Amniotic stem cell (primary cell): ENCODE measurements around the gene PRM2.

Experiments
- DNase-seq: peaks from one replicate; lab custom pipeline; 2025; lab: John Stamatoyannopoulos, UW

Gene PRM2

DNA sequence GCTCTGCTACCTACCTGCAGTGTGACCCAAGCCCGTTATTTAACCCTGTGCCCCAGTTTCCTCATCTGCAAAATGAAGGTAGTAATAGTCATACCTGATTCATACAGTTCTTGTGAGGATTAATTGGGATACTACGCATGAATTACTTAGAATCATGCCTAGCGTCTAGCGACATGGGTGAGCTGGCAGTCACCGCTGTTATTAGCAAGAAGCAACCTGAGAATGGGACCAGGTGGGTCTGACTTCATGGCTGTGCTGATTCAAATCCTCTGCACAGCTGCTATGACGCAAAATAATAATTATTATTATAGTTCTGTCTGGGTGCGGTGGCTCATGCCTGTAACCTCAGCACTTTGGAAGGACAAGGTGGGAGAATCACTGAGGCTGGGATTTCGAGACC, 28.1 kb downstream of the PRM2 start:
- DNase-seq, result no peak

DNA sequence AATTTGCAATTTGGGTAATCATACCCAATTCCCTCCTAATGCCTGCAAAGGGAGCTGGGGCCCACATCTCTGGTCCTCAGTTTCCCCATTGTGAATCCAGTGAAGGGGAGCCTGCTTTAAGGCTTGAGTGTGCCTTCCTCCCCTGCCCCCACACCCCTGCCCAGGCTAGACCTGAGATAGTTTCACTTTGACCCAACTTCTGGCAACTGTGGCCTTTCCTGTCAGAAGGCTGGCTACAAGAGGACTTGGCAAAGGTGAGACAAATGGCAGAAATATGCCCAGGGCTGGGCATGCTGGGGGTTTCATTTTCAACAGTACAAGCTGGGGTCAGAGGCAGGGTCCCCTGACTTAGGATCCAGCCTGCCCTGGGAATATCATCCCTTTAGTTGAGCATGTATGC, 30.3 kb downstream of the PRM2 start:
- no peak for DNase-seq

- DNase-seq, result no peak
These were observed 31.0 kb downstream of the PRM2 start for GRCh38 chr16:11245222-11245737.

- DNase-seq, result no peak
These were observed 33.6 kb downstream of the PRM2 start for GRCh38 chr16:11242658-11243057.

- no peak for DNase-seq
These were observed 34.6 kb downstream of the PRM2 start for GRCh38 chr16:11241480-11242204.

- no peak for DNase-seq
These were observed 35.4 kb downstream of the PRM2 start for GRCh38 chr16:11240636-11241473.

DNA sequence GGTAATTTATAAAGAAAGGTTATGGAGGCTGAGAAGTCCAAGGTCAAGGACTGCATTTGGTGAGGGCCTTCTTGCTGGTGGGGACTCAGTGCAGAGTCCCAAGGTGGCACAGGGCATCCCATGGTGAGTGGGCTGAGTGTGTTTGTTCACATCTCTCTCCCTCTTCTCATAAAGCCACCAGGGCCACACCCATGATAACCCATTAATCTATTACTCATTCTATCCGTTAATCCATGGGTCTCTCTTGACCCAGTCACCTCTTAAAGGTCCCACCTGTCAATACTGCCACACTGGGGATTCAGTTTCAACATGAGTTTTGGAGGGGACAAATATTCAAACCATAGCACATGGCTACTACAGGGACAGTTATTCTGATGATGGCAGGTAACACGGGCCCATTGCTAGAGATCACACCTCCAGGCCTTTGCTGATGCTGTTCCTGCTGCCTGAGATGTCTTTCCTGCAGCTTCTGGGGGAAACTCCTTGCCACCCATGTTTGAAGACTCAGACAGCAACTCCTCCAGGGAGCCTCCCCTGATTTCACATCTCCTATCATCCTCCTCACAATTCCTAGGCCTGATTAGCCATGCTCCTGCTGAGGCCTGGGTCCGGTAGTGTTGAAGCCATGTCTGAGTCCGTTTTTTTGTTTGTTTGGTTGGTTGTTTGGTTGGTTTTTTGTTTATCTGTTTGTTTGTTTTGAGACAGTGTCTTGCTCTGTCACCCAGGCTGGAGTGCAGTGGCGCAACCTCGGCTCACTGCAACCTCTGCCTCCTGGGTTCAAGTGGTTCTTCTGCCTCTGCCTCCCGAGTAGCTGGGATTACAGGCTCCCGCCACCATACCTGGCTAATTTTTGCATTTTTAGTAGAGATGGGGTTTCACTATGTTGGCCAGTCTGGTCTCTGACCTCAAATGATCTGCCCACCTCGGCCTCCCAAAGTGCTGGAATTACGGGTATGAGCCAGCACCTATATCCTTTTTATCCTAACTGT, 36.3 kb downstream of the PRM2 start:
- DNase-seq, result no peak

- DNase-seq, result no peak
These were observed 37.7 kb downstream of the PRM2 start for GRCh38 chr16:11238272-11239202.

DNA sequence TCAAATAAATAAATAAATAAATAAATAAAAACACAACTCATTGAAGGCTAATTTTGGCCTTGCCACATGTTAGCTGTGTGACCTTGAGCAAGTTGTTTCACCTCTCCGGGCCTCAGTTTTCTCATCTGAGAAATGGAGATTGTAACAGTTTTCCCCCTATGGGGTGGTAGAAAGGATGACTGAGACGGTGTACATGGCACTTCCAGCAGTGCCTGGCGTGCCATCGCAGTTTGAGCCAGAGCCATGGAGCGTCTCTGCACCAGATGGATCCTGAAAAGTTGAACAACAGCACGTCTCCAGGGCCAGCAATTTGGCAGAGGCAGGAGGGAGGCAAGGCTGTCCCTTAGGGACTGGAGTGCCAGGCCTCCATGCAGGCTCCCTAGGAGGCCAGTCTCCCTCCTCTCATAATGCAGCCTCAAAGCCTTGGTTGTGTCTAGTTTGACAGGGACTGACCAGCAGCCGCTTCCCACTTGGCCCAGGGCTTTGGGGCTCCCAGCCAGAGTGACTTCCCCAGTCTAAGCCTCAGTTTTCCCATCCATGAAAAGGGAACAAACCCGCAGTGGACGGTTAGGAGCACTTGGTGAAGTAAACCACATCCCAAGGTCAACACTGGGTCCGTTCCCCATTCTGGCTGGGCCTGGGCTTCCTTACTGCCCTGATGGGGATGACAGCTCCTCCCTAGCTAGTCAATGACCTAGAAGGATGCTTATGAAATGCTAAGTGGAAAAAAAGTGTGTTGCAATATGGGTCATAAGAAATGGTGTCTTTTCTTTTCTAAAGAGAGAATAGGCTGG, 39.6 kb downstream of the PRM2 start:
- DNase-seq, result no peak

- no peak for DNase-seq
These were observed 40.6 kb downstream of the PRM2 start for GRCh38 chr16:11235703-11235991.

GRCh38 chr16:11234884-11235702, 41.2 kb downstream of the PRM2 start:
- DNase-seq, result no peak

GRCh38 chr16:11233727-11234376, 42.4 kb downstream of the PRM2 start:
- no peak for DNase-seq

GRCh38 chr16:11232852-11233726, 43.2 kb downstream of the PRM2 start:
- no peak for DNase-seq

- no peak for DNase-seq
These were observed 43.9 kb downstream of the PRM2 start for GRCh38 chr16:11232302-11232851.

DNA sequence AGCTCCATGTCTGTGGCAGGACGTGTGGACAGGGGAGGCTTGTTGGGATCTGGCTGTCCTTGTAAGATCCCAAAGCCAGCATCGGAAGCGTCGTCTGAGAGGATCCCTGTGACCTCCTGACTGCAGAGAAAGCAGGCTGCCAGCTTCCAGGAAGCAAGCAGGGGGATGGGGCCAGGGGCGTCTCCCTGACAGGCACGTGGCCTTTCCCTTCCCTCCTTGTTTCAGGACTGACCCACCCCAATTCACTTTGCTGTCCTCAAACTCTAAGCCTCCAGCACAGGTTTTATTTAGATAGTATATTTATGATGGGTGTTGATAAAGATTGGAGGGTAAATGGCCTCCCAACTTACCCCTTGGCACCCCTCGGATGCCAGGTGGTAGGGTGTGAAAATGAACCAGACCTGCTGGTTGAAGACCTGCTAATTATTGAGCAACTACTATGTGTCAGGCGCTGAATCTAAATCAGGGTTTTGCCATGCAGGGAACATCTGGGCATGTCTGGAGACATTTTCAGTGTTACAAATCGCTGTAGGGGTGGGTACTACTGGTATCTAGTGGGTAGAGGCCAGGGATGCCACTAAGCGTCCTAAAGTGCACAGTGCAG, 44.8 kb downstream of the PRM2 start:
- DNase-seq, result no peak

DNA sequence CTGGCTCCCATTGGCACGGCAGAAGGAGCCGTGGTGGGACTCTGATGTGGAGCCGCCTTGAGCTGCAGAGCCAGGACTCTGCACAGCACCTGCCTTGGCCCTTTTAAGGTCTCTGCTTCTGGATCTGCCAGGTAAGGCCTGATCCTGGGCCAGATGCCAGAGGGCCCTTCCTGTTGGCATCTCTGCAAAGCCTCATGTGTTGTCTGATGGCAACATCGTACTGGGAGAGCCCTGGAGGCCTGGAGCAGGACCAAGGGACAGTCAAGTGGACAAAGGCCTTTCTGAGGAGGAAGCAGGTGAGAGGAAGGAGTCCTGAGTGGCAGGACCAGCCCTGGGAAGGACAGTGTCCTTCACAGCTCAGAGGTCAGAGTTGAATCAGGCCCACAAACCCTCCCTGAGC, 46.4 kb downstream of the PRM2 start:
- DNase-seq, result no peak

GRCh38 chr16:11229432-11229831, 46.8 kb downstream of the PRM2 start:
- DNase-seq, result no peak
